GM12892 (cell line): ENCODE results near the gene PADI2.

ENCODE experiments used
- DNase-seq: peaks from one replicate; pipeline ENCODE4 v3.0.0; 2011; ENCODE audit not compliant: insufficient read length
- FAIRE-seq: peaks from 2 replicates; lab custom pipeline; 2011; peaks lifted over from hg19 to GRCh38; lab: Jason Lieb, UNC
- POLR2A ChIP-seq: IDR thresholded peaks from 2 replicates; pipeline ENCODE4 v1.6.1; 2011; ENCODE audit warnings: low read depth, low read length, control low read depth
- POLR2AphosphoS5 ChIP-seq: IDR thresholded peaks from 2 replicates; pipeline ENCODE4 v1.6.1; 2011; ENCODE audit warnings: low read depth, low read length, control low read depth
- TAF1 ChIP-seq: IDR thresholded peaks from 2 replicates; pipeline ENCODE4 v1.6.1; 2011; ENCODE audit warnings: low read depth, mild to moderate bottlenecking, control low read depth, low read length, borderline replicate concordance

PADI2 gene

GRCh38 chr1:17059391-17060305, 59.6 kb downstream of the PADI2 start:
- peak; percentile 88 for FAIRE-seq
- TF ChIP-seq POLR2AphosphoS5 (no peak), POLR2A (no peak), TAF1 (no peak)
- DNase-seq, result peak; percentile 45

GRCh38 chr1:17056551-17056950, 62.7 kb downstream of the PADI2 start:
- FAIRE-seq, result no peak
- no peak for TF ChIP-seq POLR2AphosphoS5
- no peak for TF ChIP-seq TAF1
- no peak for TF ChIP-seq POLR2A
- no peak for DNase-seq

GRCh38 chr1:17055801-17056200, 63.5 kb downstream of the PADI2 start:
- TF ChIP-seq TAF1 (no peak), POLR2AphosphoS5 (no peak), POLR2A (no peak)
- FAIRE-seq (no peak), DNase-seq (no peak)

- TF ChIP-seq TAF1, result peak; percentile 85
- peak; percentile 85 for TF ChIP-seq POLR2A
- peak; percentile 81 for TF ChIP-seq POLR2AphosphoS5
- peak; percentile 97 for DNase-seq
- FAIRE-seq, result peak; percentile 100
Observed at GRCh38 chr1:17053685-17054410, 65.4 kb downstream of the PADI2 start, which contains the start of gene SDHB. TSS of gene SDHB (minus strand) at chr1:17054032. CDS start at chr1:17054019, 13 bp downstream.

GRCh38 chr1:17053086-17053684, 66.1 kb downstream of the PADI2 start:
- TF ChIP-seq TAF1 (no peak), POLR2AphosphoS5 (no peak), POLR2A (no peak)
- FAIRE-seq (no peak), DNase-seq (no peak)

GRCh38 chr1:17052641-17053040, 66.6 kb downstream of the PADI2 start:
- no peak for FAIRE-seq
- TF ChIP-seq POLR2A (no peak), POLR2AphosphoS5 (no peak), TAF1 (no peak)
- no peak for DNase-seq

- TF ChIP-seq POLR2A (no peak), POLR2AphosphoS5 (no peak), TAF1 (no peak)
- DNase-seq (no peak), FAIRE-seq (no peak)
Observed at GRCh38 chr1:17052038-17052437, 67.2 kb downstream of the PADI2 start.

GRCh38 chr1:17047924-17048323, 71.3 kb downstream of the PADI2 start:
- no peak for TF ChIP-seq TAF1
- TF ChIP-seq POLR2A, result no peak
- no peak for TF ChIP-seq POLR2AphosphoS5
- no peak for DNase-seq
- FAIRE-seq, result no peak

GRCh38 chr1:17046334-17046657, 73.0 kb downstream of the PADI2 start:
- FAIRE-seq, result no peak
- TF ChIP-seq POLR2AphosphoS5 (no peak), TAF1 (no peak), POLR2A (no peak)
- no peak for DNase-seq

GRCh38 chr1:17045634-17046333, 73.5 kb downstream of the PADI2 start:
- FAIRE-seq (peak; percentile 40), DNase-seq (no peak)
- no peak for TF ChIP-seq POLR2AphosphoS5
- no peak for TF ChIP-seq TAF1
- TF ChIP-seq POLR2A, result no peak
